A673 (cell line): Measurements from ENCODE around the gene FCHO1. TPM values are rescaled to one million over a fixed set of nuclear protein-coding genes. Genes with fewer than 3 reads are reported as not detected.
A peak's percentile ranks its signal among the peaks of the same experiment; 100 is the strongest.

Source experiments
- BruUV-seq: library from RNA; stranded (reverse); fragments of 400-500 nt; replicated peaks from 2 replicates; lab custom pipeline; 2021; lab: Mats Ljungman, UMichigan
- CTCF ChIA-PET: fragments of 300-600 bp; sonication (Branson Sonifier 250); formaldehyde crosslinking; loops from one replicate; lab custom pipeline; 2022; ENCODE audit warnings: antibody characterized with exemption; lab: Charles Lee
- POLR2A ChIA-PET: fragments of 300-600 bp; sonication (Branson Sonifier 250); formaldehyde crosslinking; loops from one replicate; lab custom pipeline; 2022; ENCODE audit warnings: antibody characterized with exemption; ENCODE audit not compliant: low non-redundant PET; lab: Charles Lee
- DNase-seq: peaks from one replicate; pipeline ENCODE4 v3.0.0-alpha.2; 2015; ENCODE audit warnings: low spot score
- H3K27ac ChIP-seq: fragments of 200-600 bp; sonication (generic); 2 replicates; pipeline ENCODE4 v1.5.1; 2016; ENCODE audit warnings: mixed run types, low read depth, mild to moderate bottlenecking, mixed read lengths, antibody characterized with exemption, low read length; ENCODE audit not compliant: poor library complexity, severe bottlenecking
- H3K27me3 ChIP-seq: fragments of 200-600 bp; sonication (generic); replicated peaks from 2 replicates; pipeline ENCODE4 v1.6.1; 2017; ENCODE audit warnings: mixed run types, low read depth, mild to moderate bottlenecking, mixed read lengths, antibody characterized with exemption, low read length; ENCODE audit not compliant: insufficient read depth, poor library complexity
- H3K36me3 ChIP-seq: fragments of 200-600 bp; sonication (generic); 2 replicates; pipeline ENCODE4 v1.6.1; 2016; ENCODE audit warnings: mixed run types, mild to moderate bottlenecking, mixed read lengths, antibody characterized with exemption, low read length; ENCODE audit not compliant: insufficient read depth, poor library complexity, severe bottlenecking
- H3K4me1 ChIP-seq: fragments of 200-600 bp; sonication (generic); 2 replicates; pipeline ENCODE4 v1.6.1; 2017; ENCODE audit warnings: mixed run types, mild to moderate bottlenecking, mixed read lengths, antibody characterized with exemption, low read length; ENCODE audit not compliant: insufficient read depth, poor library complexity, severe bottlenecking
- H3K4me3 ChIP-seq: fragments of 200-600 bp; sonication (generic); 2 replicates; pipeline ENCODE4 v1.5.1; 2016; ENCODE audit warnings: low read depth, mixed run types, mild to moderate bottlenecking, mixed read lengths, low read length; ENCODE audit not compliant: poor library complexity, severe bottlenecking
- H3K9me3 ChIP-seq: fragments of 200-600 bp; sonication (generic); 2 replicates; pipeline ENCODE4 v1.6.1; 2016; ENCODE audit warnings: mixed run types, low read depth, mild to moderate bottlenecking, mixed read lengths, antibody characterized with exemption, low read length; ENCODE audit not compliant: poor library complexity, severe bottlenecking
- EZH2 ChIP-seq: fragments of 200-600 bp; sonication (generic); IDR thresholded peaks from 2 replicates; pipeline ENCODE4 v1.6.1; 2017; ENCODE audit warnings: borderline replicate concordance, low read depth, mild to moderate bottlenecking, mixed read lengths, antibody characterized with exemption, low read length; ENCODE audit not compliant: poor library complexity, severe bottlenecking
- intact Hi-C: fragments of 100-400 bp; cut with micrococcal nuclease; formaldehyde crosslinking; loops from one replicate; pipeline ENCODE4 v1.10.0; 2022; ENCODE audit not compliant: unreplicated experiment
- total RNA-seq: library from RNA; stranded (reverse); gene quantifications from 2 replicates; pipeline ENCODE4 v1.2.3, GENCODE V29; 2021
- TF ChIP-seq, protein P1 (sequence below): fragments of 300-800, 200-600 bp; sonication (generic); conservative IDR thresholded peaks from 2 replicates; pipeline ENCODE4 v1.5.1; 2017; ENCODE audit warnings: low read depth, mild to moderate bottlenecking, antibody characterized with exemption, low read length, moderate library complexity, mixed read lengths

Gene FCHO1
- total RNA-seq, 1 experiment from 2014 or later, result 2.1 TPM

DNA sequence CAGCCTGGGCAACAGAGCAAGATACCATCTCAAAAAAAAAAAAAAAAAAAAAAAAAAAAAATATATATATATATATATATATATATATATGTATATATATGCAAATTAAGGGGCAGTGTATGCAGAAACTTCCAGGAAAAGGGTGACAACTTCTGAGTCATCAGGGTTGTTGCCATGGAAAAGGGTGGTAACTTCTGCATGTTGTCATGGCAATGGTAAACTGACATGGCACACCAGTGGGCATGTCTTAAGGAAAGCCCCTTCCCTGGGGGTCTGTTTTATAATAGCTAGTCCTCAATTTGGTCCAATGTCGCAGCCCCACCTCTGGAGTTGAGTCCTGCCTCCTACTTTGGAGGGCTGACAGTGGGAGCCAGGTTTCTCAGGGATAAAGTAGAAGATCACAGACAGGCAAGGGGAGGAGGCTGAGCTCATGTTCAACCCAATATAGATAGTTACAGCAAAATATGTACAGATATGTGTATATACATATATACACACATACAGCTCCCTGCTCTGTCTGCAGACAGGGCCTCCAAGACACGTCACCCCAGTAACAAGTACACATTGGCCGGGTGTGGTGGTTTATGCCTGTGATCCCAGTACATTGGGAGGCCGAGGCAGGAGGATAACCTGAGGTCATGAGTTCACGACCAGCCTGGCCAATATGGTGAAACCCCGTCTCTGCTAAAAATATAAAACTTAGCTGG is 7.2 kb upstream of the FCHO1 start:
- ChIA-PET CTCF (no interaction called here), POLR2A (no interaction called here)
- intact Hi-C loops, result no loop called here
- Histone ChIP-seq H3K9me3 (no peaks in the 10 kb centered on the region), H3K27ac (no peak overlapping the region), H3K27me3 (no peaks in the 10 kb centered on the region), H3K4me1 (peaks cover 9% of the 10 kb centered on the region), H3K36me3 (no peaks in the 10 kb centered on the region), H3K4me3 (no peak overlapping the region)
- no TSS peak for BruUV-seq
- TF ChIP-seq, protein P1, sequence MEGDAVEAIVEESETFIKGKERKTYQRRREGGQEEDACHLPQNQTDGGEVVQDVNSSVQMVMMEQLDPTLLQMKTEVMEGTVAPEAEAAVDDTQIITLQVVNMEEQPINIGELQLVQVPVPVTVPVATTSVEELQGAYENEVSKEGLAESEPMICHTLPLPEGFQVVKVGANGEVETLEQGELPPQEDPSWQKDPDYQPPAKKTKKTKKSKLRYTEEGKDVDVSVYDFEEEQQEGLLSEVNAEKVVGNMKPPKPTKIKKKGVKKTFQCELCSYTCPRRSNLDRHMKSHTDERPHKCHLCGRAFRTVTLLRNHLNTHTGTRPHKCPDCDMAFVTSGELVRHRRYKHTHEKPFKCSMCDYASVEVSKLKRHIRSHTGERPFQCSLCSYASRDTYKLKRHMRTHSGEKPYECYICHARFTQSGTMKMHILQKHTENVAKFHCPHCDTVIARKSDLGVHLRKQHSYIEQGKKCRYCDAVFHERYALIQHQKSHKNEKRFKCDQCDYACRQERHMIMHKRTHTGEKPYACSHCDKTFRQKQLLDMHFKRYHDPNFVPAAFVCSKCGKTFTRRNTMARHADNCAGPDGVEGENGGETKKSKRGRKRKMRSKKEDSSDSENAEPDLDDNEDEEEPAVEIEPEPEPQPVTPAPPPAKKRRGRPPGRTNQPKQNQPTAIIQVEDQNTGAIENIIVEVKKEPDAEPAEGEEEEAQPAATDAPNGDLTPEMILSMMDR, result no peak
- no peak for TF ChIP-seq EZH2
- DNase-seq, result no peak

DNA sequence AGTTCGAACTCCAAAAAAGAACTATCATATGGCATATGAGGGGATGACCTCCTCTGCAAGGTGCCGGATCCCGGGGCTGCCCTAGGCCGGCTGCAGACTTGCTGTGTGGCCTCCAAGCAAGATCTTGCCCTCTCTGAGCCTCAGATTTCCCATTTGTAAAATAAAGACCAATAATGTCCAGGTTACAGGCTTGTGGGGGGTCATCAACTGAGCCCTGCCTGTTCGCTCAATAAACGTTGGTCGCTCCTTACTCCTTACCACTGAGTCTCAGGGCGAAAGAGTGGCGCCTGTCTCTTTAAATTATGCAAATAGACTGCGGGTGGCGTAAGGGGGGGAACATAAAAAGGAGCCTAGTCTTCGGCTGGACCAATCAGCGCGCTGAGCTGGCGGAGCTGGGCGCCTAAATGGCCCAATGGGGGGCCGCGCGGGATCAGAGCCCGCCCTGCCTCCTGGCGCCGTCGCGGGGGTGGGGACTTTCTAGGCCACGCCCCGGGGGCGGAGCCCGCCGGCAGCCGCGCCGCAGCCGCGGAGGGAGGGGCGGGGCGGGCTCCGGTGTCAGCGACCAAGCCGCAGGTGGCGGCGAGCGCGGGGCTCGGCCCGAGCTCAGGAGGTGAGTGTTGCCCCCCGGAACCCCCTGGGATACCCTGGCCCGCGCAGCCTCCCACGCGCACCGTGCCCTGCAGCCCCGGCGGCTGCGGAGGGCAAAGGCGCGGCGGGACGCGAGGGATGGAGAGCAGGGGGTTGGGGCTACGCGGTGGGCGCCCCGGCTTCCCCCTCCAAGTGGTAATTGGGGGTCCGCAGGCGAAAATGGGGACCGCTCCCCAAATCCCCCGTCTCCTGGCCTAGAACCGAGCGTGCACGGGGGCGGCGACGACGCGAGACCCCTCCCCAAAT is 3.8 kb upstream of the FCHO1 start:
- H3K27me3 ChIP-seq, result no peaks in the 10 kb centered on the region
- intact Hi-C loops, result no loop called here
- POLR2A ChIA-PET, result no interaction called here
- BruUV-seq, result no TSS peak
- H3K4me1 ChIP-seq, result no peaks in the 10 kb centered on the region
- no peak overlapping the region for H3K27ac ChIP-seq
- peak; percentile 96 for DNase-seq
- TF ChIP-seq, protein P1, result no peak
- CTCF ChIA-PET, result interaction anchor here (0.7 kb wide), 1 partner anchor 198 kb away, joined by 3 read pairs; no protein-coding TSS in a partner anchor
- H3K9me3 ChIP-seq, result no peaks in the 10 kb centered on the region
- no peaks in the 10 kb centered on the region for H3K36me3 ChIP-seq
- peak overlapping the region; percentile 64 for H3K4me3 ChIP-seq

DNA sequence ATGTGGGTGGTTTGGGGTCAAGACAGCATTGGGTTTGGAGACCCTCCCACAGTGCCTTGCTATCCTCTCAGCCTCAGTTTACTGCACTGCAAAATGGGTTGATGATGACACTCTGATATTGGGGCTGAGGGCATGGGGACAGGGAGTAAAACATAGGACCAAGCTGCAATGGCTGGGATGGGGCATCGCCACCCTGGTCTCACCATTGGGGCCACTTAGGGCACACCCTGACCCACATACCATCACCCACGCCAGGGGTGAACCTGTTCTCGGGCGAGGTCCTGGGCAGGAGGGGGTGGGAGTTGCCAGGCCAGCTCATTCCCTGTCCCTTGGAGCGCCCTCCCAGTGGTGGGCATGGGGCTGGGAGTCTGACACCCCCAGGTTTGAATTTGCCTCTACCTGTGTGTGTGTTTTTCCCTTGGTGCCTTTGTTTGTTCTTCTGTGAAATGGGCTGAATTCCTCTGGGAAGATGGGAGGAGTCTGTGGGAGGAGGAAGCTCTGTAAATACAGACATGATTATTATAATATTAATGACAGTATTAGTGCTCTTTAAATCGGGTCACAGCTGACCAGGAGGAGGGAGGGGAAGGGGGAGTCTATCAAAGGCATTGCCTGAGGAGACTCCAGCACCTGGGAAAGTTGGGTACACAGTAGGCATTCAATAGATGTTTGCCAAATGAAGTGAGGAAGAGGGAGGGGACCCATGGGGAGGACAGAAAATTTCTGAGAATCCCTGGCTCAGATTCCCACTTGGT is 2.2 kb upstream of the FCHO1 start:
- ChIA-PET CTCF (interaction anchor here (1.2 kb wide), 1 partner anchor 18 kb away, joined by 3 read pairs; no protein-coding TSS in a partner anchor), POLR2A (no interaction called here)
- Histone ChIP-seq H3K27me3 (no peaks in the 10 kb centered on the region), H3K27ac (no peak overlapping the region), H3K36me3 (no peaks in the 10 kb centered on the region), H3K4me3 (no peak overlapping the region), H3K4me1 (no peaks in the 10 kb centered on the region), H3K9me3 (no peaks in the 10 kb centered on the region)
- no TSS peak for BruUV-seq
- no peak for DNase-seq
- intact Hi-C loops, result no loop called here
- TF ChIP-seq, protein P1, result no peak
- TF ChIP-seq EZH2, result no peak
